Right lobe of liver (tissue), 4 donors: ENCODE data around the gene CLDN24.

Source experiments
- CTCF ChIP-seq, 4 donors: fragments of 200-600 bp in 3 of 4; fragments of 450-650 bp in 1 of 4; IDR thresholded peaks; one replicate each; pipeline versions ENCODE4 v1.5.1 to v1.8.0; 2016 to 2022; ENCODE audit warnings: antibody characterized with exemption in 4 of 4, mild to moderate bottlenecking in 2 of 4
- POLR2A ChIP-seq: fragments of 450-650 bp; IDR thresholded peaks from one replicate; pipeline ENCODE4 v1.6.1; 2017; ENCODE audit warnings: antibody characterized with exemption, mild to moderate bottlenecking
- donor health status: DM: no; HTN: no; CAD: no.
- donor health status: DM: no; HTN: no; CAD: no.
- donor health status: DM: no; HTN: yes; CAD: no.

DNA sequence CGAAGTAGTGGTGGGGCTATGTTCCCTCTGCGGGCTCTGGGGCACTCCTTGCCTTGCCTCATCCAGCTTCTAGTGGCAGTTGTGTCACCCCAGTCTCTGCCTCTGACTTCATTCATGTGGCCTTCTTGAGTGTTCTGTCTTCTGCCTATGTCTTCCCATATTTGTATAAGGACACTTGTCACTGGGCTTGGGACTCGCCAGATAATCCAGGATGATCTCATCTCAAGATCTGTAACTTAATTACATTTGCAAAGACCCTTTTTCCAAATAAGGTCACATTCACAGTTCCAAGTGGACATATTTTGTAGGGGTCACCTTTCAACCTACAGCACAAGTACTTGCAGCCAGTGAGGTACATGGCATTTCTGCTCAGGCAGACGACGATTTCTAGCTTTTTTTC is 30.3 kb upstream of the CLDN24 start:
- TF ChIP-seq CTCF (IDR thresholded peaks at IDR 0.05), result no peak
- no peak for TF ChIP-seq POLR2A
